K562 (cell line): ENCODE measurements around the gene HOXC12. TPM values are rescaled to one million over a fixed set of nuclear protein-coding genes. Genes with fewer than 3 reads are reported as not detected.

Experiments used
- ARID2 ChIP-seq: fragments of 450-650 bp; IDR thresholded peaks from 2 replicates; pipeline ENCODE4 v1.6.1; 2017; ENCODE audit warnings: antibody characterized with exemption, mild to moderate bottlenecking
- CC2D1A ChIP-seq: fragments of 450-650 bp; IDR thresholded peaks from 2 replicates; pipeline ENCODE4 v1.6.1; 2017; ENCODE audit warnings: mild to moderate bottlenecking
- FOXP1 ChIP-seq: sonication (generic); formaldehyde crosslinking; IDR thresholded peaks from 2 replicates; pipeline ENCODE4 v1.8.0; 2022; ENCODE audit warnings: mild to moderate bottlenecking, missing genetic modification reagents
- JUND ChIP-seq, 2 experiments: IDR thresholded peaks; 2 replicates in 1 of 2; 3 replicates in 1 of 2; pipeline ENCODE4 v1.6.1; 2011; ENCODE audit warnings: borderline replicate concordance in 2 of 2, low read depth in 2 of 2, low read length in 2 of 2, improper control_type of control experiment in 1 of 2, missing biosample characterization in 1 of 2, missing genetic modification characterization in 1 of 2, missing genetic modification reagents in 1 of 2
- polyA plus RNA-seq, 8 experiments: library from polyadenylated mRNA; depleted of rRNA in 4 of 8; stranded (reverse) in 5 of 8; unstranded in 3 of 8; fragments of >200 nt; fragmentation: Nextera tagmentation in 2 of 8; fragmentation: Illumina TruSeq in 1 of 8; extraction: Ambion mirVana in 2 of 8; extraction: Trizol in 1 of 8; gene quantifications; 2 replicates each; pipeline versions ENCODE4 v1.2.1 to v1.2.3, GENCODE V29; 2011 to 2014; ENCODE audit warnings: inconsistent platforms in 1 of 8, missing spikeins in 1 of 8
- total RNA-seq, 7 experiments: library from RNA; depleted of rRNA in 6 of 7; stranded (reverse); fragments of >200 nt in 6 of 7; fragmentation: Illumina TruSeq in 2 of 7; extraction: Trizol in 2 of 7; gene quantifications; 2 replicates each; pipeline versions ENCODE4 v1.2.1 to v1.2.3, GENCODE V29; 2011 to 2021; ENCODE audit warnings: low replicate concordance in 1 of 7
- TF ChIP-seq, protein P1 (sequence below): fragments of 450-650 bp; IDR thresholded peaks from 2 replicates; pipeline ENCODE4 v1.7.0; 2016; ENCODE audit warnings: borderline replicate concordance
- TF ChIP-seq, protein P2 (sequence below): fragments of 450-650 bp; IDR thresholded peaks from 2 replicates; pipeline ENCODE4 v1.6.1; 2017; ENCODE audit warnings: antibody characterized with exemption
- TF ChIP-seq, protein P3 (sequence below), 2 experiments: fragments of 450-650 bp in 1 of 2; sonication (generic) in 1 of 2; formaldehyde crosslinking in 1 of 2; IDR thresholded peaks in 1 of 2; conservative IDR thresholded peaks in 1 of 2; 2 replicates each; pipeline versions ENCODE4 v1.6.1 to v1.8.1; 2016 to 2023; ENCODE audit warnings: mild to moderate bottlenecking in 2 of 2, moderate library complexity in 2 of 2, inconsistent platforms in 1 of 2, missing genetic modification reagents in 1 of 2
- TF ChIP-seq, protein P4 (sequence below): fragments of 450-650 bp; IDR thresholded peaks from 2 replicates; pipeline ENCODE4 v1.6.1; 2016; ENCODE audit warnings: mild to moderate bottlenecking, moderate library complexity

HOXC12 gene
- total and polyA plus RNA-seq, 9 of the 15 experiments (the other 6 are each of a cell fraction or from before 2014, with no cell fraction given): 0.04 to 0.36 (median 0.11) TPM; not detected in 1

- TF ChIP-seq JUND (IDR thresholded peaks at IDR 0.05; ENCODE audit: borderline replicate concordance, low read depth, low read length): 0 out of 2 replicates have a peak, but pooled peaks have one; percentile 43
- no peak; the same call in 2 of the 3 replicates for TF ChIP-seq JUND (tag; IDR thresholded peaks at IDR 0.05; ENCODE audit: borderline replicate concordance, low read depth, low read length)
- TF ChIP-seq, protein P1, sequence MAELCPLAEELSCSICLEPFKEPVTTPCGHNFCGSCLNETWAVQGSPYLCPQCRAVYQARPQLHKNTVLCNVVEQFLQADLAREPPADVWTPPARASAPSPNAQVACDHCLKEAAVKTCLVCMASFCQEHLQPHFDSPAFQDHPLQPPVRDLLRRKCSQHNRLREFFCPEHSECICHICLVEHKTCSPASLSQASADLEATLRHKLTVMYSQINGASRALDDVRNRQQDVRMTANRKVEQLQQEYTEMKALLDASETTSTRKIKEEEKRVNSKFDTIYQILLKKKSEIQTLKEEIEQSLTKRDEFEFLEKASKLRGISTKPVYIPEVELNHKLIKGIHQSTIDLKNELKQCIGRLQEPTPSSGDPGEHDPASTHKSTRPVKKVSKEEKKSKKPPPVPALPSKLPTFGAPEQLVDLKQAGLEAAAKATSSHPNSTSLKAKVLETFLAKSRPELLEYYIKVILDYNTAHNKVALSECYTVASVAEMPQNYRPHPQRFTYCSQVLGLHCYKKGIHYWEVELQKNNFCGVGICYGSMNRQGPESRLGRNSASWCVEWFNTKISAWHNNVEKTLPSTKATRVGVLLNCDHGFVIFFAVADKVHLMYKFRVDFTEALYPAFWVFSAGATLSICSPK: no peak
- no peak for TF ChIP-seq FOXP1
- TF ChIP-seq, protein P2, sequence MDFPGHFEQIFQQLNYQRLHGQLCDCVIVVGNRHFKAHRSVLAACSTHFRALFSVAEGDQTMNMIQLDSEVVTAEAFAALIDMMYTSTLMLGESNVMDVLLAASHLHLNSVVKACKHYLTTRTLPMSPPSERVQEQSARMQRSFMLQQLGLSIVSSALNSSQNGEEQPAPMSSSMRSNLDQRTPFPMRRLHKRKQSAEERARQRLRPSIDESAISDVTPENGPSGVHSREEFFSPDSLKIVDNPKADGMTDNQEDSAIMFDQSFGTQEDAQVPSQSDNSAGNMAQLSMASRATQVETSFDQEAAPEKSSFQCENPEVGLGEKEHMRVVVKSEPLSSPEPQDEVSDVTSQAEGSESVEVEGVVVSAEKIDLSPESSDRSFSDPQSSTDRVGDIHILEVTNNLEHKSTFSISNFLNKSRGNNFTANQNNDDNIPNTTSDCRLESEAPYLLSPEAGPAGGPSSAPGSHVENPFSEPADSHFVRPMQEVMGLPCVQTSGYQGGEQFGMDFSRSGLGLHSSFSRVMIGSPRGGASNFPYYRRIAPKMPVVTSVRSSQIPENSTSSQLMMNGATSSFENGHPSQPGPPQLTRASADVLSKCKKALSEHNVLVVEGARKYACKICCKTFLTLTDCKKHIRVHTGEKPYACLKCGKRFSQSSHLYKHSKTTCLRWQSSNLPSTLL: no peak
- TF ChIP-seq ARID2: peak; percentile 88
- TF ChIP-seq, protein P3, sequence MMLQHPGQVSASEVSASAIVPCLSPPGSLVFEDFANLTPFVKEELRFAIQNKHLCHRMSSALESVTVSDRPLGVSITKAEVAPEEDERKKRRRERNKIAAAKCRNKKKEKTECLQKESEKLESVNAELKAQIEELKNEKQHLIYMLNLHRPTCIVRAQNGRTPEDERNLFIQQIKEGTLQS (IDR thresholded peaks at IDR 0.05): no peak
- TF ChIP-seq, protein P3 (CRISPR knock-in tag; conservative IDR thresholded peaks at IDR 0.05): peak; percentile 37; the same call in 1 of the 2 replicates
- 0 out of 2 replicates have a peak, but pooled peaks have one; percentile 53 for TF ChIP-seq CC2D1A
- TF ChIP-seq, protein P4, sequence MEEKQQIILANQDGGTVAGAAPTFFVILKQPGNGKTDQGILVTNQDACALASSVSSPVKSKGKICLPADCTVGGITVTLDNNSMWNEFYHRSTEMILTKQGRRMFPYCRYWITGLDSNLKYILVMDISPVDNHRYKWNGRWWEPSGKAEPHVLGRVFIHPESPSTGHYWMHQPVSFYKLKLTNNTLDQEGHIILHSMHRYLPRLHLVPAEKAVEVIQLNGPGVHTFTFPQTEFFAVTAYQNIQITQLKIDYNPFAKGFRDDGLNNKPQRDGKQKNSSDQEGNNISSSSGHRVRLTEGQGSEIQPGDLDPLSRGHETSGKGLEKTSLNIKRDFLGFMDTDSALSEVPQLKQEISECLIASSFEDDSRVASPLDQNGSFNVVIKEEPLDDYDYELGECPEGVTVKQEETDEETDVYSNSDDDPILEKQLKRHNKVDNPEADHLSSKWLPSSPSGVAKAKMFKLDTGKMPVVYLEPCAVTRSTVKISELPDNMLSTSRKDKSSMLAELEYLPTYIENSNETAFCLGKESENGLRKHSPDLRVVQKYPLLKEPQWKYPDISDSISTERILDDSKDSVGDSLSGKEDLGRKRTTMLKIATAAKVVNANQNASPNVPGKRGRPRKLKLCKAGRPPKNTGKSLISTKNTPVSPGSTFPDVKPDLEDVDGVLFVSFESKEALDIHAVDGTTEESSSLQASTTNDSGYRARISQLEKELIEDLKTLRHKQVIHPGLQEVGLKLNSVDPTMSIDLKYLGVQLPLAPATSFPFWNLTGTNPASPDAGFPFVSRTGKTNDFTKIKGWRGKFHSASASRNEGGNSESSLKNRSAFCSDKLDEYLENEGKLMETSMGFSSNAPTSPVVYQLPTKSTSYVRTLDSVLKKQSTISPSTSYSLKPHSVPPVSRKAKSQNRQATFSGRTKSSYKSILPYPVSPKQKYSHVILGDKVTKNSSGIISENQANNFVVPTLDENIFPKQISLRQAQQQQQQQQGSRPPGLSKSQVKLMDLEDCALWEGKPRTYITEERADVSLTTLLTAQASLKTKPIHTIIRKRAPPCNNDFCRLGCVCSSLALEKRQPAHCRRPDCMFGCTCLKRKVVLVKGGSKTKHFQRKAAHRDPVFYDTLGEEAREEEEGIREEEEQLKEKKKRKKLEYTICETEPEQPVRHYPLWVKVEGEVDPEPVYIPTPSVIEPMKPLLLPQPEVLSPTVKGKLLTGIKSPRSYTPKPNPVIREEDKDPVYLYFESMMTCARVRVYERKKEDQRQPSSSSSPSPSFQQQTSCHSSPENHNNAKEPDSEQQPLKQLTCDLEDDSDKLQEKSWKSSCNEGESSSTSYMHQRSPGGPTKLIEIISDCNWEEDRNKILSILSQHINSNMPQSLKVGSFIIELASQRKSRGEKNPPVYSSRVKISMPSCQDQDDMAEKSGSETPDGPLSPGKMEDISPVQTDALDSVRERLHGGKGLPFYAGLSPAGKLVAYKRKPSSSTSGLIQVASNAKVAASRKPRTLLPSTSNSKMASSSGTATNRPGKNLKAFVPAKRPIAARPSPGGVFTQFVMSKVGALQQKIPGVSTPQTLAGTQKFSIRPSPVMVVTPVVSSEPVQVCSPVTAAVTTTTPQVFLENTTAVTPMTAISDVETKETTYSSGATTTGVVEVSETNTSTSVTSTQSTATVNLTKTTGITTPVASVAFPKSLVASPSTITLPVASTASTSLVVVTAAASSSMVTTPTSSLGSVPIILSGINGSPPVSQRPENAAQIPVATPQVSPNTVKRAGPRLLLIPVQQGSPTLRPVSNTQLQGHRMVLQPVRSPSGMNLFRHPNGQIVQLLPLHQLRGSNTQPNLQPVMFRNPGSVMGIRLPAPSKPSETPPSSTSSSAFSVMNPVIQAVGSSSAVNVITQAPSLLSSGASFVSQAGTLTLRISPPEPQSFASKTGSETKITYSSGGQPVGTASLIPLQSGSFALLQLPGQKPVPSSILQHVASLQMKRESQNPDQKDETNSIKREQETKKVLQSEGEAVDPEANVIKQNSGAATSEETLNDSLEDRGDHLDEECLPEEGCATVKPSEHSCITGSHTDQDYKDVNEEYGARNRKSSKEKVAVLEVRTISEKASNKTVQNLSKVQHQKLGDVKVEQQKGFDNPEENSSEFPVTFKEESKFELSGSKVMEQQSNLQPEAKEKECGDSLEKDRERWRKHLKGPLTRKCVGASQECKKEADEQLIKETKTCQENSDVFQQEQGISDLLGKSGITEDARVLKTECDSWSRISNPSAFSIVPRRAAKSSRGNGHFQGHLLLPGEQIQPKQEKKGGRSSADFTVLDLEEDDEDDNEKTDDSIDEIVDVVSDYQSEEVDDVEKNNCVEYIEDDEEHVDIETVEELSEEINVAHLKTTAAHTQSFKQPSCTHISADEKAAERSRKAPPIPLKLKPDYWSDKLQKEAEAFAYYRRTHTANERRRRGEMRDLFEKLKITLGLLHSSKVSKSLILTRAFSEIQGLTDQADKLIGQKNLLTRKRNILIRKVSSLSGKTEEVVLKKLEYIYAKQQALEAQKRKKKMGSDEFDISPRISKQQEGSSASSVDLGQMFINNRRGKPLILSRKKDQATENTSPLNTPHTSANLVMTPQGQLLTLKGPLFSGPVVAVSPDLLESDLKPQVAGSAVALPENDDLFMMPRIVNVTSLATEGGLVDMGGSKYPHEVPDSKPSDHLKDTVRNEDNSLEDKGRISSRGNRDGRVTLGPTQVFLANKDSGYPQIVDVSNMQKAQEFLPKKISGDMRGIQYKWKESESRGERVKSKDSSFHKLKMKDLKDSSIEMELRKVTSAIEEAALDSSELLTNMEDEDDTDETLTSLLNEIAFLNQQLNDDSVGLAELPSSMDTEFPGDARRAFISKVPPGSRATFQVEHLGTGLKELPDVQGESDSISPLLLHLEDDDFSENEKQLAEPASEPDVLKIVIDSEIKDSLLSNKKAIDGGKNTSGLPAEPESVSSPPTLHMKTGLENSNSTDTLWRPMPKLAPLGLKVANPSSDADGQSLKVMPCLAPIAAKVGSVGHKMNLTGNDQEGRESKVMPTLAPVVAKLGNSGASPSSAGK: peak; percentile 9; the same call in 1 of the 2 replicates
Measured at GRCh38 chr12:54005853-54006558, 51.3 kb downstream of the HOXC12 start (continued).
